Epithelial cell of esophagus (primary cell): ENCODE data around the gene PELO.

Experiments used
- DNase-seq: peaks from one replicate; pipeline ENCODE4 v3.0.0; 2010; ENCODE audit warnings: low read depth
- H3K4me3 ChIP-seq: 2 replicates; pipeline ENCODE4 v1.5.1; 2011; ENCODE audit warnings: mild to moderate bottlenecking, low read length, control low read depth
- CTCF ChIP-seq: IDR thresholded peaks from 2 replicates; pipeline ENCODE4 v1.5.1; 2011; ENCODE audit warnings: low read depth, mild to moderate bottlenecking, low read length, control low read depth, inconsistent platforms; ENCODE audit not compliant: insufficient read depth; ENCODE audit errors: missing control alignments

Gene PELO

GRCh38 chr5:52824827-52825226 is 37.1 kb downstream of the PELO start:
- no peak for TF ChIP-seq CTCF
- DNase-seq: no peak
- H3K4me3 ChIP-seq: no peak overlapping the region

- no peak overlapping the region for H3K4me3 ChIP-seq
- no peak for TF ChIP-seq CTCF
- DNase-seq: no peak
Observed at GRCh38 chr5:52825826-52826225, 38.1 kb downstream of the PELO start.

- H3K4me3 ChIP-seq: no peak overlapping the region
- DNase-seq: no peak
- no peak for TF ChIP-seq CTCF
Observed at GRCh38 chr5:52827815-52828214, 40.1 kb downstream of the PELO start.

DNA sequence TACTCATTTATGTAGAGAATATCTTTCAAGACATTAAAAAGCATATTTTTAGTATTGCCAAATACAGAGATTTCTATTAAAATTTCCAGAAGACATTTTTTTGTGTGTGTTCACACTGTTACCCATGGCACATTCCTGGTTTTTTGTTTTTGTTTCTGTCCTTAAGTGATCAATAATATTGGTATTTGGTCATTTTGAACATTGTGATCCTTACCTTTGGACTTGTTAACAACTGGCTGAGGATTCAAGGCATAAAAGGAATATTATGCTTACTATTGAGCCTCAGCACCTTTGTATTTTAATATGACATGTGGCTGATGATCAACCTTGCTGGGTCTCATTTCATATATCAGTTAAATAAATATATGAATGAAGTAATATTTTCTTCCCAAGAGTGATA is 41.9 kb downstream of the PELO start:
- H3K4me3 ChIP-seq: no peak overlapping the region
- DNase-seq: no peak
- no peak for TF ChIP-seq CTCF

- no peak for DNase-seq
- no peak overlapping the region for H3K4me3 ChIP-seq
- TF ChIP-seq CTCF: no peak
Observed at GRCh38 chr5:52830650-52831049, 42.9 kb downstream of the PELO start.

DNA sequence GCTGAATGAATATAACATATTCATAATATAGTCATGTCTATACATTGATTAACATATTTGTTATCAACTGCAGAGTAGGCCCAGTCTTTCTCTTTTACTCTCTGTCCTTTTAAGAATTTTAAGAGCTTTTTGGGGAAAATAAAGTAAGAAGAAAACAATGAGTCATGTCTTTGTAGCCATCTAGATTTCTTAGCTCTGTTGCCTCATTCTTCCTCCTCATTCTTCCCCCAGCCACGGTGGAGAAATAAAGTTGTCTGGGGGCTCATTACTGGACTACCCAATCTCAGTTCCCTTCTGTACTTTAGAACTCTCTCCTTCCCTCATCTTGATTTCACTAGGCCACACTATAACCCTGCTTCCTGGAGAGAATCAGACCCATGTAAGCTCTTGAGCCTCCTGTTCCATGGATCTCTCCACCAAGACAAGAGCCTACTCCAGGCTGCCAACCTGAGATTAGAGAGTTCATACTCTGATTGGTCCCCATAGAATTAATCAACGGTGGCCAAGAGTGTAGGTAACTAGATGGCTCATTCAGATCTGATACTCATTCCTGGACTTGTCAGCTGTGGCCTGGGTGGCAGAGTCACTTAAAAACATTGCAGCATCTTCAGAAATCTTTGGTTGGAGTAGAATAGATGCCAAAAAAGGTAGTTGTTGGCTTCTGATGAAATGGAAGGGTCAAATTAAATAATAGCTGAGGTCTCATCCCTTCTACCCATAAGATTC is 44.2 kb downstream of the PELO start:
- DNase-seq: no peak
- no peak for TF ChIP-seq CTCF
- H3K4me3 ChIP-seq: no peak overlapping the region

- no peak for TF ChIP-seq CTCF
- no peak overlapping the region for H3K4me3 ChIP-seq
- no peak for DNase-seq
Observed at GRCh38 chr5:52834320-52834719, 46.6 kb downstream of the PELO start.
